CD4-positive, alpha-beta T cell (primary cell): ENCODE results near the gene DCAF6. TPM values are rescaled to one million over a fixed set of nuclear protein-coding genes. Genes with fewer than 3 reads are reported as not detected.

ENCODE experiments used
- ATAC-seq: fragments of 200-7000 bp; cut with Tn5 transposase; one replicate; pipeline ENCODE4 v1.10.0; 2022; ENCODE audit warnings: mild to moderate bottlenecking; ENCODE audit not compliant: poor library complexity
- CTCF ChIA-PET: fragments of 350-600 bp; sonication (Branson Sonifier 250); formaldehyde crosslinking; loops from one replicate; lab custom pipeline; 2021; ENCODE audit warnings: antibody characterized with exemption, inconsistent platforms; lab: Charles Lee
- POLR2A ChIA-PET: fragments of 350-600 bp; sonication (Branson Sonifier 250); formaldehyde crosslinking; loops from one replicate; lab custom pipeline; 2021; ENCODE audit warnings: antibody characterized with exemption, inconsistent platforms; lab: Charles Lee
- DNase-seq, 14 experiments: peaks; one replicate each; pipeline ENCODE4 v3.0.0-alpha.2; 2013 to 2020; ENCODE audit warnings: mixed read lengths in 2 of 14
- H3K27ac ChIP-seq, 2 donors: one replicate each; pipeline versions ENCODE4 v1.5.1 to v1.7.0; 2013; ENCODE audit warnings: low read length in 2 of 2, low read depth in 1 of 2, mild to moderate bottlenecking in 1 of 2
- H3K27me3 ChIP-seq, 2 experiments: 1 replicate in 1 of 2; 2 replicates in 1 of 2; pipeline versions ENCODE4 v1.6.1 to v1.7.0; 2013; ENCODE audit warnings: low read length in 2 of 2, control low read depth in 1 of 2, mild to moderate bottlenecking in 1 of 2, moderate library complexity in 1 of 2; ENCODE audit not compliant: insufficient read depth in 2 of 2, control insufficient read depth in 1 of 2
- H3K36me3 ChIP-seq: one replicate; pipeline ENCODE4 v1.6.1; 2013; ENCODE audit warnings: low read length, control low read depth; ENCODE audit not compliant: insufficient read depth
- H3K4me1 ChIP-seq: one replicate; pipeline ENCODE4 v1.6.1; 2013; ENCODE audit warnings: low read length, control low read depth; ENCODE audit not compliant: insufficient read depth
- H3K4me3 ChIP-seq: one replicate; pipeline ENCODE4 v1.5.1; 2013; ENCODE audit warnings: mild to moderate bottlenecking, low read length, moderate library complexity
- H3K9me3 ChIP-seq, 2 experiments: 1 replicate in 1 of 2; 2 replicates in 1 of 2; pipeline versions ENCODE4 v1.6.1 to v1.7.0; 2013; ENCODE audit warnings: low read length in 2 of 2, mild to moderate bottlenecking in 2 of 2, control low read depth in 1 of 2, moderate library complexity in 1 of 2; ENCODE audit not compliant: control insufficient read depth in 1 of 2, insufficient read depth in 1 of 2
- H3K27ac Mint-ChIP-seq: one replicate; pipeline ENCODE4 v1.8.0; 2020; ENCODE audit warnings: mixed read lengths
- H3K27me3 Mint-ChIP-seq: one replicate; pipeline ENCODE4 v1.8.0; 2021; ENCODE audit warnings: mixed read lengths
- H3K36me3 Mint-ChIP-seq: one replicate; pipeline ENCODE4 v1.8.0; 2021; ENCODE audit warnings: low read depth, mixed read lengths
- H3K4me1 Mint-ChIP-seq: one replicate; pipeline ENCODE4 v1.8.0; 2021; ENCODE audit warnings: low read depth, mixed read lengths
- H3K4me3 Mint-ChIP-seq: one replicate; pipeline ENCODE4 v1.8.0; 2020; ENCODE audit warnings: mild to moderate bottlenecking, mixed read lengths
- H3K9me3 Mint-ChIP-seq: one replicate; pipeline ENCODE4 v1.8.0; 2020; ENCODE audit warnings: mixed read lengths
- intact Hi-C, 2 experiments: fragments of 100-400 bp; cut with DNase I in 1 of 2; cut with micrococcal nuclease in 1 of 2; formaldehyde crosslinking; loops; one replicate each; pipeline versions ENCODE4 v1.15.1 to v1.9.0; 2023 to 2025; cut with DNase I, micrococcal nuclease
- total RNA-seq, 174 experiments: library from RNA in 2 of 174; stranded (reverse) in 2 of 174; gene quantifications; one replicate each; pipeline ENCODE4 v1.2.3 and lab custom pipeline; 2021 to 2026
- TF ChIP-seq, protein P1 (sequence below): fragments of 200-600 bp; IDR thresholded peaks from one replicate; pipeline ENCODE4 v1.8.0; 2022; ENCODE audit warnings: antibody characterized with exemption, mild to moderate bottlenecking

DCAF6 gene
- total RNA-seq, 2 experiments from 2014 or later: 13.3 to 13.6 TPM

- Histone ChIP-seq H3K36me3 (peaks cover 2% of the 10 kb centered on the region), H3K4me3 (no peak overlapping the region), H3K27ac (no peak overlapping the region), H3K9me3 (no peaks in the 10 kb centered on the region), H3K4me1 (no peaks in the 10 kb centered on the region), H3K27me3 (no peaks in the 10 kb centered on the region)
- ChIA-PET CTCF (no interaction called here), POLR2A (no interaction called here)
- no peak for ATAC-seq
- no peak overlapping the region for H3K27ac Mint-ChIP-seq
- H3K9me3 Mint-ChIP-seq: no peaks in the 10 kb centered on the region
- peaks cover 5% of the 10 kb centered on the region for H3K4me1 Mint-ChIP-seq
- DNase-seq: no peak
- no peak overlapping the region for H3K4me3 Mint-ChIP-seq
- H3K36me3 Mint-ChIP-seq: peaks cover 68% of the 10 kb centered on the region
- no peaks in the 10 kb centered on the region for H3K27me3 Mint-ChIP-seq
- intact Hi-C loops: no loop called here
- TF ChIP-seq, protein P1, sequence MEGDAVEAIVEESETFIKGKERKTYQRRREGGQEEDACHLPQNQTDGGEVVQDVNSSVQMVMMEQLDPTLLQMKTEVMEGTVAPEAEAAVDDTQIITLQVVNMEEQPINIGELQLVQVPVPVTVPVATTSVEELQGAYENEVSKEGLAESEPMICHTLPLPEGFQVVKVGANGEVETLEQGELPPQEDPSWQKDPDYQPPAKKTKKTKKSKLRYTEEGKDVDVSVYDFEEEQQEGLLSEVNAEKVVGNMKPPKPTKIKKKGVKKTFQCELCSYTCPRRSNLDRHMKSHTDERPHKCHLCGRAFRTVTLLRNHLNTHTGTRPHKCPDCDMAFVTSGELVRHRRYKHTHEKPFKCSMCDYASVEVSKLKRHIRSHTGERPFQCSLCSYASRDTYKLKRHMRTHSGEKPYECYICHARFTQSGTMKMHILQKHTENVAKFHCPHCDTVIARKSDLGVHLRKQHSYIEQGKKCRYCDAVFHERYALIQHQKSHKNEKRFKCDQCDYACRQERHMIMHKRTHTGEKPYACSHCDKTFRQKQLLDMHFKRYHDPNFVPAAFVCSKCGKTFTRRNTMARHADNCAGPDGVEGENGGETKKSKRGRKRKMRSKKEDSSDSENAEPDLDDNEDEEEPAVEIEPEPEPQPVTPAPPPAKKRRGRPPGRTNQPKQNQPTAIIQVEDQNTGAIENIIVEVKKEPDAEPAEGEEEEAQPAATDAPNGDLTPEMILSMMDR: no peak
These were observed 32.1 kb downstream of the DCAF6 start for GRCh38 chr1:167968569-167968968.

DNA sequence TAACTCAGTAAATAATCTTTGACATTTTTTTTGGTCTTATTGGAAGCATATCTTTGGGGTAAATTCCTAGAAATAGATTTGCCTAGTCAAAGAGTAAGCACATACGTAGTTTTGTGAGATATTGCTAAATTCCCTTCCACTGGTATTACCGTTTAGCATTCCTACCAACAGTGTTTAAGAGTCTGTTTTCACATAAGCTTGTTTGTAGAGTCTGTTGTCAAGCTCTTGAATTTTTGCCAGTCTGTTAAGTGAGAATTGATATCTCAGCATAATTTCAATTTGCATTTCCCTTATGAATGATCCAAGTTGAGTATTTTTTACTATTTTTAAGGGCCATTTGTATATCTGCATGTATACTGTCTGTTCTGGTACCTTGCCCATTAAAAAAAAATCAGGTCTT is 37.3 kb downstream of the DCAF6 start:
- TF ChIP-seq, protein P1: no peak
- Histone ChIP-seq H3K4me1 (no peaks in the 10 kb centered on the region), H3K4me3 (no peak overlapping the region), H3K27ac (no peak overlapping the region), H3K27me3 (no peaks in the 10 kb centered on the region), H3K9me3 (no peaks in the 10 kb centered on the region), H3K36me3 (peaks cover 26% of the 10 kb centered on the region)
- Mint-ChIP-seq H3K4me3 (no peak overlapping the region), H3K27ac (no peak overlapping the region), H3K9me3 (no peaks in the 10 kb centered on the region), H3K36me3 (peaks cover 74% of the 10 kb centered on the region), H3K27me3 (no peaks in the 10 kb centered on the region), H3K4me1 (no peaks in the 10 kb centered on the region)
- DNase-seq (no peak), ATAC-seq (no peak)
- intact Hi-C loops: no loop called here
- POLR2A ChIA-PET: no interaction called here
- CTCF ChIA-PET: no interaction called here

DNA sequence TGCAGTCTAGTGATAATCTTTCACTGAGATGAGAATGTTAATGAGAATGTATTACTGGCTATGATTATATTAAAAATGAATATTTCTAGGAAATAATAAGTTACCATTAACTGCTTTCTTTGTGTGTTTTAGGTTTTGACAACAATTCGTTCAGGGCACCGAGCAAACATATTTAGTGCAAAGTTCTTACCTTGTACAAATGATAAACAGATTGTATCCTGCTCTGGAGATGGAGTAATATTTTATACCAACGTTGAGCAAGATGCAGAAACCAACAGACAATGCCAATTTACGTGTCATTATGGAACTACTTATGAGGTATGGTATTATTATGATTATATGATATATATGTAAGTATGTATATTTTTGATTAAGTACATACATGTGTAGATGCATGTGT is 38.2 kb downstream of the DCAF6 start:
- TF ChIP-seq, protein P1: no peak
- H3K9me3 ChIP-seq: no peaks in the 10 kb centered on the region
- Mint-ChIP-seq H3K4me1 (no peaks in the 10 kb centered on the region), H3K27me3 (no peaks in the 10 kb centered on the region), H3K27ac (no peak overlapping the region), H3K36me3 (peaks cover 79% of the 10 kb centered on the region), H3K4me3 (no peak overlapping the region), H3K9me3 (no peaks in the 10 kb centered on the region)
- intact Hi-C loops: no loop called here
- ChIA-PET POLR2A (no interaction called here), CTCF (no interaction called here)
- peaks cover 29% of the 10 kb centered on the region for H3K36me3 ChIP-seq
- ATAC-seq (no peak), DNase-seq (no peak)
- no peaks in the 10 kb centered on the region for H3K27me3 ChIP-seq
- H3K27ac ChIP-seq: no peak overlapping the region
- H3K4me3 ChIP-seq: no peak overlapping the region
- no peaks in the 10 kb centered on the region for H3K4me1 ChIP-seq
